Stimulated activated CD8-positive, alpha-beta memory T cell treated with anti-CD3 and anti-CD28 coated beads, Interleukin-4, amount 100 ng/mL, for 24 hours (primary cell): ENCODE measurements around the gene PCAT6.

ENCODE experiments used
- DNase-seq: peaks from one replicate; pipeline ENCODE4 v3.0.0-alpha.2; 2020; ENCODE audit warnings: low read depth

The PCAT6 gene

GRCh38 chr1:202850593-202851362 is 40.0 kb downstream of the PCAT6 start:
- no peak for DNase-seq

GRCh38 chr1:202852163-202852904 is 41.6 kb downstream of the PCAT6 start:
- DNase-seq, result no peak

- DNase-seq, result no peak
These were observed 44.0 kb downstream of the PCAT6 start for GRCh38 chr1:202854787-202855186.

- DNase-seq, result no peak
These were observed 45.3 kb downstream of the PCAT6 start for GRCh38 chr1:202856014-202856413.

- no peak for DNase-seq
These were observed 46.4 kb downstream of the PCAT6 start for GRCh38 chr1:202857136-202857610.

GRCh38 chr1:202858331-202858730 is 47.6 kb downstream of the PCAT6 start:
- no peak for DNase-seq

GRCh38 chr1:202858789-202859414 is 48.1 kb downstream of the PCAT6 start:
- no peak for DNase-seq

- no peak for DNase-seq
These were observed 50.1 kb downstream of the PCAT6 start for GRCh38 chr1:202860744-202861419.
